GM13977 (cell line): ENCODE measurements around the gene EBPL.
"Not testable (repeated sequence)": the region's sequence is repeated elsewhere in the genome, so short reads cannot be mapped to it uniquely, and the experiment has no call there.

Experiments
- DNase-seq: peaks from one replicate; pipeline ENCODE4 v3.0.0; 2012; ENCODE audit warnings: low spot score
- CTCF ChIP-seq: IDR thresholded peaks from 2 replicates; pipeline ENCODE4 v1.5.1; 2012; ENCODE audit warnings: mild to moderate bottlenecking, control low read depth; ENCODE audit not compliant: insufficient read depth; ENCODE audit errors: extremely low read depth, missing control alignments
- in situ Hi-C: fragments of 300-500 bp; cut with MboI; formaldehyde crosslinking; loops from one replicate; pipeline ENCODE4 v1.12.0; 2022; ENCODE audit warnings: low sequenced_read_pairs, low pct_unique_long_range_greater_than_20kb, mixed read lengths, inconsistent platforms; ENCODE audit not compliant: unreplicated experiment

The EBPL gene

GRCh38 chr13:49620170-49620621, 71.1 kb downstream of the EBPL start:
- in situ Hi-C loops = no loop called here
- TF ChIP-seq CTCF = no peak
- peak; percentile 69 for DNase-seq

- in situ Hi-C loops = loop anchor here (10.0 kb wide), 1 partner anchor 312 kb away; no protein-coding TSS in a partner anchor
- DNase-seq = no peak
- TF ChIP-seq CTCF = no peak
Measured at GRCh38 chr13:49616676-49617065, 74.6 kb downstream of the EBPL start.

GRCh38 chr13:49615836-49616675, 75.2 kb downstream of the EBPL start:
- TF ChIP-seq CTCF = no peak
- no peak for DNase-seq
- in situ Hi-C loops = loop anchor here (10.0 kb wide), 1 partner anchor 311 kb away; no protein-coding TSS in a partner anchor

- in situ Hi-C loops = loop anchor here (10.0 kb wide), 1 partner anchor 307 kb away; no protein-coding TSS in a partner anchor
- DNase-seq = not testable (repeated sequence)
Measured at GRCh38 chr13:49612042-49612441, 79.2 kb downstream of the EBPL start.
